GM23338 (cell line): ENCODE measurements around the gene GJC2. TPM values are rescaled to one million over a fixed set of nuclear protein-coding genes. Genes with fewer than 3 reads are reported as not detected.

Experiments
- ATAC-seq: fragments of 200-7000 bp; cut with Tn5 transposase; 3 replicates; pipeline ENCODE4 v1.9.1; 2020
- DNase-seq: peaks from one replicate; pipeline ENCODE4 v3.0.0-alpha.2; 2015; ENCODE audit warnings: low spot score
- H2AFZ ChIP-seq: fragments of 200-600 bp; sonication (generic); 2 replicates; pipeline ENCODE4 v1.8.0; 2016; ENCODE audit warnings: antibody characterized with exemption, mild to moderate bottlenecking, moderate library complexity
- H3F3A ChIP-seq: fragments of 200-600 bp; sonication (generic); replicated peaks from 2 replicates; pipeline ENCODE4 v1.8.0; 2017; ENCODE audit warnings: antibody characterized with exemption, mixed run types, low read depth
- H3K27ac ChIP-seq: fragments of 200-600 bp; sonication (generic); 2 replicates; pipeline ENCODE4 v1.6.1; 2016; ENCODE audit warnings: low read depth
- H3K27me3 ChIP-seq: fragments of 200-600 bp; sonication (generic); 2 replicates; pipeline ENCODE4 v1.8.0; 2016; ENCODE audit warnings: mild to moderate bottlenecking, mixed run types, moderate library complexity; ENCODE audit not compliant: insufficient read depth
- H3K36me3 ChIP-seq: fragments of 200-600 bp; sonication (generic); 2 replicates; pipeline ENCODE4 v1.8.0; 2016; ENCODE audit warnings: mild to moderate bottlenecking; ENCODE audit not compliant: insufficient read depth
- H3K4me1 ChIP-seq: fragments of 200-600 bp; sonication (generic); 2 replicates; pipeline ENCODE4 v1.8.0; 2016; ENCODE audit warnings: mild to moderate bottlenecking, moderate library complexity; ENCODE audit not compliant: insufficient read depth
- H3K4me2 ChIP-seq: fragments of 200-600 bp; sonication (generic); 2 replicates; pipeline ENCODE4 v1.7.1; 2017; ENCODE audit warnings: mixed run types
- H3K4me3 ChIP-seq: fragments of 200-600 bp; sonication (generic); 2 replicates; pipeline ENCODE4 v1.6.1; 2016; ENCODE audit warnings: mixed run types
- H3K79me2 ChIP-seq: fragments of 200-600 bp; sonication (generic); replicated peaks from 2 replicates; pipeline ENCODE4 v1.8.0; 2017; ENCODE audit warnings: mild to moderate bottlenecking; ENCODE audit not compliant: insufficient read depth
- H3K9me2 ChIP-seq: fragments of 200-600 bp; sonication (generic); 2 replicates; pipeline ENCODE4 v1.8.0; 2017; ENCODE audit not compliant: insufficient read depth
- H4K20me1 ChIP-seq: fragments of 200-600 bp; sonication (generic); replicated peaks from 2 replicates; pipeline ENCODE4 v1.8.0; 2017; ENCODE audit warnings: mild to moderate bottlenecking; ENCODE audit not compliant: insufficient read depth
- H3K27ac Mint-ChIP-seq: 2 replicates; pipeline ENCODE4 v1.8.0; 2020; ENCODE audit warnings: inconsistent platforms, mild to moderate bottlenecking, moderate library complexity, mixed read lengths
- H3K27me3 Mint-ChIP-seq: 3 replicates; pipeline ENCODE4 v1.8.0; 2022; ENCODE audit warnings: low read depth, mild to moderate bottlenecking, moderate library complexity, mixed read lengths, inconsistent platforms; ENCODE audit not compliant: insufficient read depth, poor library complexity
- H3K36me3 Mint-ChIP-seq: 3 replicates; pipeline ENCODE4 v1.8.0; 2021; ENCODE audit warnings: low read depth, mild to moderate bottlenecking, inconsistent platforms, moderate library complexity, mixed read lengths
- H3K4me1 Mint-ChIP-seq: 3 replicates; pipeline ENCODE4 v1.8.0; 2020; ENCODE audit warnings: mild to moderate bottlenecking, inconsistent platforms, mixed read lengths
- H3K4me3 Mint-ChIP-seq: 3 replicates; pipeline ENCODE4 v1.8.0; 2021; ENCODE audit warnings: moderate library complexity, mild to moderate bottlenecking, inconsistent platforms, mixed read lengths
- H3K9me3 Mint-ChIP-seq: 3 replicates; pipeline ENCODE4 v1.8.0; 2020; ENCODE audit warnings: moderate library complexity, mild to moderate bottlenecking, inconsistent platforms, mixed read lengths
- POLR2AphosphoS5 ChIP-seq: IDR thresholded peaks from 2 replicates; pipeline ENCODE4 v1.6.1; 2016; ENCODE audit warnings: antibody characterized with exemption, low read depth
- REST ChIP-seq: IDR thresholded peaks from one replicate; pipeline ENCODE4 v1.6.1; 2018; ENCODE audit warnings: antibody characterized with exemption; ENCODE audit not compliant: unreplicated experiment
- ZNF462 ChIP-seq: fragments of 250-450 bp; sonication (Bioruptor Pico); IDR thresholded peaks from 2 replicates; pipeline ENCODE4 v1.5.0; 2020; ENCODE audit warnings: mild to moderate bottlenecking, moderate library complexity
- polyA plus RNA-seq: library from polyadenylated mRNA; unstranded; fragments of >200 nt; fragmentation: Nextera tagmentation; extraction: Ambion mirVana; gene quantifications from 2 replicates; pipeline ENCODE4 v1.2.1, GENCODE V29; 2016
- total RNA-seq: library from RNA; depleted of rRNA; stranded (reverse); fragments of >200 nt; shearing (Covaris generic); gene quantifications from 2 replicates; pipeline ENCODE4 v1.2.3, GENCODE V29; 2014

The GJC2 gene
- total and polyA plus RNA-seq, 2 experiments from 2014 or later: 0.15 to 1.2 TPM

- H3K9me2 ChIP-seq: no peaks in the 10 kb centered on the region
- ATAC-seq: peak; percentile 1; the same call in 1 of the 3 replicates
- peaks cover 18% of the 10 kb centered on the region for H3K27me3 ChIP-seq
- H2AFZ ChIP-seq: no peak overlapping the region
- H3K9me3 Mint-ChIP-seq: no peaks in the 10 kb centered on the region
- H3K4me1 Mint-ChIP-seq: peaks cover 10% of the 10 kb centered on the region; the same call in 2 of the 3 replicates
- peak overlapping the region; percentile 60 for H3K4me2 ChIP-seq
- H3K4me3 Mint-ChIP-seq: no peak overlapping the region
- peak; percentile 53 for DNase-seq
- H3F3A ChIP-seq: 0 out of 2 replicates have a peak, but pooled peaks cover 2% of the 10 kb centered on the region
- TF ChIP-seq ZNF462 (CRISPR knock-in tag): no peak
- no peak for TF ChIP-seq POLR2AphosphoS5
- TF ChIP-seq REST: no peak
- peaks cover 9% of the 10 kb centered on the region for H3K79me2 ChIP-seq
- H3K36me3 ChIP-seq: no peaks in the 10 kb centered on the region
- no peak overlapping the region; the same call in 1 of the 2 replicates for H3K27ac Mint-ChIP-seq
- peaks cover 8% of the 10 kb centered on the region; the same call in 1 of the 2 replicates for H3K4me1 ChIP-seq
- H4K20me1 ChIP-seq: no peaks in the 10 kb centered on the region; the same call in 1 of the 2 replicates
- no peaks in the 10 kb centered on the region; the same call in 2 of the 3 replicates for H3K36me3 Mint-ChIP-seq
- H3K27me3 Mint-ChIP-seq: peaks cover 18% of the 10 kb centered on the region
- H3K27ac ChIP-seq: no peak overlapping the region
- no peak overlapping the region for H3K4me3 ChIP-seq
Observed at GRCh38 chr1:228162286-228163006, 12.7 kb downstream of the GJC2 start.
